HK-2 (cell line): Measurements from ENCODE around the gene CENPA.
"Not testable (repeated sequence)": the region's sequence is repeated elsewhere in the genome, so short reads cannot be mapped to it uniquely, and the experiment has no call there.

Source experiments
- DNase-seq: peaks from one replicate; pipeline ENCODE4 v3.0.0-alpha.2; 2018; ENCODE audit not compliant: unreplicated experiment

CENPA gene

DNA sequence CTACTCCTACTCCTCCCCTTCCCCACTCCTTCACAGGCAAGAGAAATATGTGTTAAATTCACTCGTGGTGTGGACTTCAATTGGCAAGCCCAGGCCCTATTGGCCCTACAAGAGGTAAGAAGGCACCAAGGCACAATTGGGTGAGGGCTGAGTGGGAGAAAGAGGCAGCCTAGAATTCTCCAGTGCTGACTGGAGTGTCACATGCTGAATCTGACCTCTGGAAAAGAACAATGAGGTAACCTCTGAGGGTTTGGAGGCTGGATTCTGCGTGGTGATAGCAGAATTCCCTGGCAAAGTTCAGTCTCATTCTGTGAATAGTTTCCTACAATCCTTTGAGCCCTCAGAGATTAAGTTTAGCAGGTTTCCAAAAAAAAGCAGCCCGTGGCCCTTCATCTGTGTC is 6.9 kb downstream of the CENPA start:
- DNase-seq, result no peak

DNA sequence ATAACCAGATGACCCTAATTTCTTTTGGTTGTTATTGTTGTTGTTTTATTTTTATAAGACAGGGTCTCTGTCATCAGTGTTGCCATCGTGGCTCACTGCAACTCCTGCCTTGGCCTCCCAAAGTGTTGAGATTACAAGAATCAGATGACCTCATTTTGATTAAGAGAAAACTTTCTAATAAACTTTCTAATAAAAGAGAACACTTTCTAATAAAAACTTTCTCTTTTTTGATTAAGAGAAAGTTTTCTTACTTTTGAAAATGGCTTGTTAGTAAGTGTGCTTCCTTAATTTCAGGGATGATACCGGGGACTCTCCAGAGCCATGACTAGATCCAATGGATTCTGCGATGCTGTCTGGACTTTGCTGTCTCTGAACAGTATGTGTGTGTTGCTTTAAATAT is 7.7 kb downstream of the CENPA start:
- no peak for DNase-seq

DNA sequence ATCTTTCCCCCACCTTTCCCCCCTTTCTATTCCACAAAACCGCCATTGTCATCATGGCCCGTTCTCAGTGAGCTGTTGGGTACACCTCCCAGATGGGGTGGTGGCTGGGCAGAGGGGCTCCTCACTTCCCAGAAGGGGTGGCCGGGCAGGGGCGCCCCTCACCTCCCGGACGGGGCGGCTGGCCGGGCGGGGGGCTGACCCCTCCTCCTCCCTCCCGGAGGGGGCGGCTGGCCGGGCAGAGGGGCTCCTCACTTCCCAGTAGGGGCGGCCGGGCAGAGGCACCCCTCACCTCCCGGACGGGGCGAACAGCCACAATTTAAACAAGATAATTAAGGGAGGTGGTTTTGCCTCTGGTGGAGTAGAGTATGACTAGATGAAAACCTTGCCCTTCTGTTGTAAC is 9.3 kb downstream of the CENPA start:
- not testable (repeated sequence) for DNase-seq

- DNase-seq, result no peak
These were observed 15.5 kb downstream of the CENPA start for GRCh38 chr2:26801328-26801727.

GRCh38 chr2:26801796-26802195 is 15.9 kb downstream of the CENPA start:
- no peak for DNase-seq

- DNase-seq, result peak; percentile 77
These were observed 19.4 kb downstream of the CENPA start for GRCh38 chr2:26805241-26805676.

DNA sequence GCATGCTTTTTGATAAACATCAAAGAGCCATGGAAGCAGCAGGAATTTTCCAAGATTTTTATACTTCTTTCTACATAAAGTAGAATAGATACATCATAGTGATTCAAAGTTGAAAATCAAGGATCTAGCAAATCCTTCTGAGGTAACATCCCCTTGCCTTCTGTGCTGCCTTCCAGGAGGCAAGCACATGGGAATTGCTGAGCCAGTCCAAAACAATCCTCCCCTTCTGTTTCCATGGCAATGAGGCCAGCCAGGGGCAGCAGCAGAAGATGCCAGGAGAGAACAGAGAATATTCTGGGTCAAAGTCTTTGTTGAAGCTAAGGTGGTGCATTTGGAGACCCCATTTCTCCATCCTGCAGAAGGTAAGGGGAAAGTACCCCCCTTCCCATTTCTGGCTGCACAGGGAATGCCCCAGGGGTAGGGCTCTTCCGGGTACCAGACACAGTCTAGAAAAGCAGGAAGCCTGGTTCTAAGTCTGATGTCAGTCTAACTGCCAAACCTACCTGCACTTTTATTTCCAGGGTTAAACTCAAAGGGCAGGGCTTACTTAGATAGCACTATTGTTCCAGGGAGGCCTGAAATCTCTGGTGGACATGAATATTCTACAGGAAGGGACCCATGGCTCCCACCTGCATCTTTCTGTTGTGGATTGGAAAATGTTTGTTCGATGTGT is 22.1 kb downstream of the CENPA start:
- no peak for DNase-seq

DNA sequence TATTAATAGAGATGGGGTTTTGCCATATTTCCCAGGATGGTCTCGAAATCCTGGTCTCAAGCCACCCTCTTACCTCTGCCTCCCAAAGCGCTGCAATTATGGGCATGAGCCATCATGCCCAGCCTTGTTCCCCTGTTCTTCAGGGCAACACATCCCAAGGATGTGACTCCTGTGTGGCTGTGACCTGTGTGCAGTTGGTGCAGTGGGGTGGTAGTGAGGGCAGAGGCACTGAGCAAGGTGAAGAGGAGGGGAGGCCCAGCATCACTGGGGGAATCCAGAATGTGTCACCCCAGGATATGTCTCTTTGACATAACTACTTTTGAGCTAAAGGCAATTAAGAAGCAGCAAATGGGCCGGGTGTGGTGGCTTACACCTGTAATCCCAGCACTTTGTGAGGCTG is 23.4 kb downstream of the CENPA start:
- no peak for DNase-seq

GRCh38 chr2:26809876-26810577 is 24.2 kb downstream of the CENPA start:
- no peak for DNase-seq

DNA sequence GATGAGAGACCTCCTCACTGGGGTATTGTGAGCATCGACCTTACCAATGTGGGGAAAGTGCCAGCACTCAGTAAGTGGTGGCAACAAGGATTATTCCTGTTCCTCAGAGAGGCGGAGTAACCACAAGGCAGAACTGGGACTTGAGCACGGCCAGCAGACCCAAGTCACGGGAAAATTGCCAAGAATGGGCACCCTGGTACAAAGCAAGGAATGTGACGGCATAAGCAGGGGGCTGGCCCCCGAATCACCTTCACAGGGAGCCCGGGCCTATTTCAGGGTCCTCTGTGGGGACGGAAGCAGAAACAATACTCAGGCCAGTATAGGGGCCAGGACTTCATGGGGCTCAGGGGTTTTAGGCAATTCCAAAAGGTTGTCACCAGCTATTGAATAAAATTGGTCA is 25.4 kb downstream of the CENPA start:
- DNase-seq, result no peak

- no peak for DNase-seq
These were observed 26.2 kb downstream of the CENPA start for GRCh38 chr2:26811791-26812694.

GRCh38 chr2:26812731-26813130 is 26.9 kb downstream of the CENPA start:
- no peak for DNase-seq

DNA sequence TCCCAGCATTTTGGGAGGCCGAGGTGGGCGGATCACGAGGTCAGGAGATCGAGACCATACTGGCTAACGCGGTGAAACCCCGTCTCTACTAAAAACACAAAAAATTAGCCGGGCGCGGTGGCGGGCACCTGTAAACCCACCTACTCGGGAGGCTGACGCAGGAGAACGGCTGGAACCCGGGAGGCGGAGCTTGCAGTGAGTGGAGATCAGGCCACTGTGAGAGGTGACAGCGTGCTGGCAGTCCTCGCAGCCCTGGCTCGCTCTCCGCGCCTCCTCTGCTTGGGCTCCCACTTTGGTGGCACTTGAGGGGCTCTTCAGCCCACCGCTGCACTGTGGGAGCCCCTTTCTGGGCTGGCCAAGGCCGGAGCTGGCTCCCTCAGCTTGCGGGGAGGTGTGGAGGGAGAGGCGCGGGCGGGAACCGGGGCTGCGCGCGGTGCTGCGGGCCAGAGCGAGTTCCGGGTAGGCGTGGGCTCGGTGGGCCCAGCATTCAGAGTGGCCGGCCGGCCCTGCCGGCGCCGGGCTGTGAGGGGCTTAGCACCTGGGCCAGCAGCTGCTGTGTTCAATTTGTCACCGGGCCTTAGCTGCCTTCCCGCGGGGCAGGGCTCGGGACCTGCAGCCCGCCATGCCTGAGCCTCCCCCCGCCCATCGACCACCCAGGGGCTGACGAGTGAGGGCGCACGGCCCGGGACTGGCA is 28.4 kb downstream of the CENPA start:
- DNase-seq, result not testable (repeated sequence)

GRCh38 chr2:26816893-26817292 is 31.0 kb downstream of the CENPA start:
- no peak for DNase-seq

DNA sequence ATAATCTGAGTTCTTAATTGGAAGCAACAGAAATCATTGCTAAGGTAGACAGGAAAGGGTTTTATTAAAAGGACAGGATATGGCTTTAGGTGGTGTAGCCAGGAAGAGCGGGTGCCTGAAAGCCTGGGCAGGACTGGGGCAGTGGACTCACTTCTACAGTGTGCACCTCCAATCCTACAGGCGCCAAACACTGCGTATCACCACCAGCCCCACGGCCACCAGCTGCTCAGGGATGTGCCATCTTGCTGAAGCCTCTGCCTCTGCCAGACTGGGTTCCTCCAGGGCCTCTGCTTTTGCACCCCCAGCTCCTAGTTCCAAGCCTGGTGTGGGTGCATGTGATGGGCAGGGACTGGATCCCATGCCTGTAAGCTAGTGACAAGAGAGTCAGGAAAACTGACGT is 32.4 kb downstream of the CENPA start:
- no peak for DNase-seq

DNA sequence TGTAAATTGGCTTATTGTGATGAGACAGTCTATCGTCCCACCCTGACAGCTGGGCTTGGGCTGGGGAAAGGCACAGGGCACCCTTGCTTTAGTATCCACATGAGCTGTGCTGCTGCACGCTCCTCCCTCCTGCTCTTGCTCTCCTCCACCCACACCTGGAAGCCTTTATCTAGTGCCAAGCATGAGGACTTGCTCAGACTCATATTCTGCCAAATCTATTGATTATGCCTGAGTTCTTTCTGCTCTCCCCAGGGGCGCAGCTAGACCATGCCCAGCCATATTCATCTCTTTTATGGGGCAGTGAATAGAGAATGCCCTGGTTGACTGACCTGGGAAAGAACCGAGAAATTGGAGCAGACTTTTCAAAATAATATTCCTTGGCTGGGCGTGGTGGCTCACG is 33.1 kb downstream of the CENPA start:
- no peak for DNase-seq

DNA sequence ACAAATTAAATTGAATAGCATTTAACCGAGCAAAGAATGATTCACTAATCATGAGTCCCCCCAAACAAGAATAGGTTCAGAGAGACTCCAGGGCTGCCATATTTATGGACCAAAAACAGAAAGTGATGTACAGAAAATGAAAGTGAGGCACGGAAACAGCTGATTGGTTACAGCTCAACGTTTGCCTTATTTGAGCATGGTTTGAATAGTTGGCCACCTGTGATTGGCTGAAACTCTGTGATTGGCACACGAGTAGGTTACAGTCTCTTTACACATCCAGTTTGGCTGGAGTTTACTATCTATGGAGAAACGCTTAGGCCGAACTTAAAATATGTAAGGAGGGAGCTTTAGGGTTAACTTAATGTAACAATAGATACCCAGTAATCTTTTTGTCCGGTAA is 35.1 kb downstream of the CENPA start:
- no peak for DNase-seq

DNA sequence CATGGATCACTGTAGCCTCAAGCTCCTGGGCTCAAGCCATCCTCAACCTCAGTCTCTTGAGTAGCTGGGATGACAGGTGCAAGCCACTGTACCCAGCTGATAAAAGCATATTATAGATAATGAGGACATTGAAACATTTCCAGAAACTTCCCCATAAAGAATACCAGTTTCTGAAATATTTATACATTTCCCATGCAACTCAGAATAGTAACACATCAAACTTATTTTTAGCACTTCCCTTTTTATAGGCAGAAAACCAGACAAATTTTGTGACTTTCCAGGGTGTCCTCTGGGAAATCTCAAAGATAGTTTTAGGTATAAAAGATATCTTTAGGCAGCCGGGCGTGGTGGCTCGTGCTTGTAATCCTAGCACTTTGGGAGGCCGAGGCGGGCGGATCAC is 37.0 kb downstream of the CENPA start:
- DNase-seq, result no peak

- DNase-seq, result no peak
These were observed 52.5 kb downstream of the CENPA start for GRCh38 chr2:26838121-26838906.

DNA sequence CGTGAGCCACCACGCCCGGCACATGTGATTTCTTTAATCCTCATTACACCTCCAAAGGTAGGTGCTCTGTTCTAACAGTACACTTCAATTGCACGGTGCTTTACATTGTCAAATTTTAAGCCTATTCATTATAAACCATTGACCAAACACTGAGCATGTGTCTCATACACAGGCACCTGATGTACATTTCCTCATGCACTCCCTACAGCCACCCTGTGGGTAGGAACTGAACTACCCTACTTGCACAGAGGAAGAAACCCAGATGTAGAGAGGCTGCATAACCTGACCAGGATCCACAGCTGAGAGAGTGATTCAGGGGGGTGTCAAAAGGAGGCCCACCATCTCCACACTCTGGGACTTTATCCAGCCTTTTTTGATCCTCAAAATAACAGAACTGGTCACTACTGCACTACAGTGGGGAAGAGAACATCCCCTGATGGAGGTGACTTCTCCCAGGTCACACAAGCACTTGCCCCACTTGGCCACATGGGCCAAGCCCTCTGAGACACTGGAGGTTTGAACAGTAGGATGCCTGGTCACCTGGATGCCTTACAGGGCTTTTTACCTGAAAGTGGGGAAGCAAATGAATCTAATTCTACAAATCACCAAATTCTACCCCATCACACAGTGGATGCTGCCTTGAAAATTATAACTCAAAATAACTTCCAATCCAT is 55.2 kb downstream of the CENPA start:
- DNase-seq, result no peak

DNA sequence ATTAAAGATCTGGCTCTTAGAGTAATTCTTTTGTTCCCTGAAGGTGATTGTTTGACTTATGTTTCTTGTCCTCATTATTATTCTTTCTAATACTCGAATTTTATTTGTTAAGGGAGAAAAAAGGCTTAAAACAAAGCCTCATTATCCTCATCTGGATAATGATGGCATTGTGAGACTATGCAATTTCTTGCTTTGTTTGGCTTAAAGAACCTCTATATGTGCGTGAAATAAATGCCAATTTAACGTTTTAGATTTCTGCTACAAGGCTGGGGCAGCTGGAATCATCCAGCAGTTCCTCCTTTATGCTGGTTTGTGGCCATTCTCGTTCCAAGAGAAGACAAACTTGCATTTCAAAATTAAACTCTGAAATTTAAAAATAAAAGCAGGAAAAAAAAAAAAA is 57.2 kb downstream of the CENPA start:
- no peak for DNase-seq
